ENCODE results near the gene PTPN22.

The PTPN22 gene

GRCh38 chr1:113898241-113898814, 26.8 kb upstream of the PTPN22 start:
- no peak overlapping the region for H3K27ac ChIP-seq
- TF ChIP-seq ZFX (IDR thresholded peaks at IDR 0.05; ENCODE audit: borderline replicate concordance) = no peak
- no peak for TF ChIP-seq CTCF (IDR thresholded peaks at IDR 0.05)

GRCh38 chr1:113895961-113896360, 24.4 kb upstream of the PTPN22 start:
- TF ChIP-seq ZFX (IDR thresholded peaks at IDR 0.05; ENCODE audit: borderline replicate concordance) (no peak), CTCF (IDR thresholded peaks at IDR 0.05) (no peak)
- no peak overlapping the region for H3K27ac ChIP-seq

GRCh38 chr1:113895098-113895497, 23.6 kb upstream of the PTPN22 start:
- TF ChIP-seq CTCF (IDR thresholded peaks at IDR 0.05) (no peak), ZFX (IDR thresholded peaks at IDR 0.05; ENCODE audit: borderline replicate concordance) (no peak)
- H3K27ac ChIP-seq = no peak overlapping the region

GRCh38 chr1:113893267-113893666, 21.8 kb upstream of the PTPN22 start:
- TF ChIP-seq CTCF (IDR thresholded peaks at IDR 0.05) (no peak), ZFX (IDR thresholded peaks at IDR 0.05; ENCODE audit: borderline replicate concordance) (no peak)

GRCh38 chr1:113891631-113892220, 20.2 kb upstream of the PTPN22 start:
- no peak overlapping the region for H3K27ac ChIP-seq
- TF ChIP-seq ZFX (IDR thresholded peaks at IDR 0.05; ENCODE audit: borderline replicate concordance) = no peak
- no peak for TF ChIP-seq CTCF (IDR thresholded peaks at IDR 0.05)

More at GRCh38 chr1:113893267-113893666, 21.8 kb upstream of the PTPN22 start:
- H3K27ac ChIP-seq = no peak overlapping the region

GRCh38 chr1:113890816-113891215, 19.3 kb upstream of the PTPN22 start:
- TF ChIP-seq CTCF (IDR thresholded peaks at IDR 0.05) (no peak), ZFX (IDR thresholded peaks at IDR 0.05; ENCODE audit: borderline replicate concordance) (no peak)
- H3K27ac ChIP-seq = no peak overlapping the region

GRCh38 chr1:113887402-113888175, 16.1 kb upstream of the PTPN22 start, which contains the start of gene BCL2L15:
Gene BCL2L15 (minus strand): TSS chr1:113887581. CDS start chr1:113887375, 206 bp downstream.
- H3K27ac ChIP-seq = no peak within 1 kb of the TSS
- TF ChIP-seq ZFX (IDR thresholded peaks at IDR 0.05; ENCODE audit: borderline replicate concordance) = no peak
- no peak for TF ChIP-seq CTCF (IDR thresholded peaks at IDR 0.05)

Data from 22Rv1 (cell line).